ENCODE results near the gene MRGPRG. TPM values are rescaled to one million over a fixed set of nuclear protein-coding genes. Genes with fewer than 3 reads are reported as not detected.

Gene MRGPRG
- total and polyA plus RNA-seq, 4 donors, result not detected

DNA sequence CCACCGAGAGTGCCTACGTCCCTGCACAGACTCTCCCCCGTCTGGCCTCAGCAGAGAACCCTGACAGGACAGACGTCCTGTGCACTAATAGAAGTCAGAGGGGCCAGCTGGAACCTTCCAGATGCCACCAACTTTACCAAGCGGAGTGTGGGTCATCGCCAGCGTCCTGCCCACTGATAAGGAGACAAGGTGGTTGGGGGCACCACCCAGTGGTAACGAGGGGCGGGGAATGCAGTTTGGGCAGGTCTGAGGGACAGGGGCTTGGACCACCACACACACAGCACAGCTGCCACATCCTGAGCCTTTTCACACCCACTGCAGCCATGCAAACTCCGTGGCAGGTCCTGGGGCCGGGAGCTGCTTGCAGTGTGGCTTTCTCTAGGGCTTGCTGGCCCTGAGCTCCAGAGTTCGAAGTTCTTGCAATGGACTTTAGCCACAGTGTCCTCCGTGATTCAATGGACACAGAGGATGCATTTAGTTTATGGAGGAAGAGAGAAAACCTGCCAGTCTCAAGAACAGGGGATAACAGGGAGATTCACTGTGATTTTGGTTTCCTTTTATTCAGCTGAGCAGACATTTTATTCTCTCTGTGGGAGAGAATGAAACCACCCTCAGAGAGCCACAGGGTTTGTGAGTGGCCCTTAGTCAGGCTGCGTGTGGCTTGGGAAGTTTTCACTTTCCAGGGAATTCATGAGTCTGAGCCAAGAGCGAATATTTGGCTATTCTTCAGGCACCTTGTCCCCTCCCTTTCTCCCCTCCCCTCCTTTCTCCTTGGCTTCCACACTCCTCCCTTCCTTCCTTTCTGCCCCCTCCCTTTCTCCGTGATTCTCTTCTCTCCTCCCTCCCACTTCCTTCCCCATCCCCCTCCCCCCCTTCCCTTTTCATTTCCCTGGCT, 13.1 kb downstream of the MRGPRG start:
- TF ChIP-seq HNF4A (conservative IDR thresholded peaks at IDR 0.05) (peak; percentile 27 to 63), MAX (IDR thresholded peaks at IDR 0.05) (no peak)
- Histone ChIP-seq H3K4me3 (ENCODE audit: low read depth in 1 of 3, low read length in 3 of 3) (no peak overlapping the region), H3K36me3 (ENCODE audit: control insufficient read depth in 4 of 4, insufficient read depth in 3 of 4, low read depth in 1 of 4, low read length in 3 of 4) (no peaks in the 10 kb centered on the region), H3K4me1 (ENCODE audit: control insufficient read depth in 4 of 4, insufficient read depth in 4 of 4, low read length in 3 of 4) (peaks cover 0 to 5% (median 2%) of the 10 kb centered on the region in 4 donors), H3K9ac (ENCODE audit: low read depth in 1 of 2, low read length in 2 of 2) (no peak overlapping the region), H3K9me3 (ENCODE audit: control insufficient read depth in 4 of 4, low read length in 3 of 4) (no peaks in the 10 kb centered on the region), H3K27me3 (ENCODE audit: control insufficient read depth in 4 of 4, insufficient read depth in 4 of 4, low read length in 3 of 4) (peaks cover 0 to 14% (median 1%) of the 10 kb centered on the region in 4 donors), H3K27ac (ENCODE audit: low read depth in 1 of 2, low read length in 2 of 2) (no peak overlapping the region)
- DNase-seq (ENCODE audit: low spot score), result no peak
- 44% methylated on average over 16 of the region's 16 CpGs for WGBS

DNA sequence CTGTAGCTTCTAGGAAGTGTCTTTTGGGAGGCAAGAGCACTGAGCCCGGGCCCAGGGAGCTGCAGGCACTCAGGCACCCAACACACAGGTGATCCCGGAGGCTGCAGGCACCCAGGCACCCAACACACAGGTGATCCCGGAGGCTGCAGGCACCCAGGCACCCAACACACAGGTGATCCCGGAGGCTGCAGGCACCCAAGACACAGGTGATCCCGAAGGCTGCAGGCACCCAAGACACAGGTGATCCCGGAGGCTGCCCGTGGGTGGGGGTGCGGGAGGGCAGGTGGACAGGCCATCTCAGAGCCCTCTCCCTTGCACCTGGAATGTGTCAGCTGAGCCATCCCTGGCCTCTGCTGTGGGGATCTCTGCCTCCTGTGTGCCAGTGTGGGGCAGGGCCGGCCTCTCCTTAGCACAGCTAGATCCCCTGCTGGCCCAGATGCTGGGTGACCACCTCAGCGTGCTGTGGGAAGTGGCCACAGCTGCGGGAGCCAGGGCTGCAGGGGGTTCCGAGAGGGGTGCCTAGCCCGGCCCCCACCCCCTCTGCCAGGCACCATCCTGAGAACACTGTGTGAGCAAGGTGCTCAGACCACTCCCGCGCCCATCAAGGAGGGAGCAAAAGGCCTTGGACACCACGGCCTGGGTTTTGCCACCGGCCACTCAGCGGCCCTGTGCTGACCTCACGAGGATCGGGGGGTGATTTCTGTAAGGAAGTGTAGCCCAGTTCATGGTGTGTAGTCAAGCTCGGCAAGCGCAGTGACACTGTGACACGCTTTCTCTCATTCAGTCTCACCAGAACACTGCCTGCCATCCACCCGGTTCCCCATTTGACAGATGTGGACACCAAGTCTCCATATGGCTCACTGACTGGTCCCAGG, 14.2 kb downstream of the MRGPRG start:
- no peaks in the 10 kb centered on the region for H3K36me3 ChIP-seq (ENCODE audit: control insufficient read depth in 4 of 4, insufficient read depth in 3 of 4, low read depth in 1 of 4, low read length in 3 of 4)
- H3K27me3 ChIP-seq (ENCODE audit: control insufficient read depth in 4 of 4, insufficient read depth in 4 of 4, low read length in 3 of 4), result peaks cover 0 to 14% (median 1%) of the 10 kb centered on the region in 4 donors
- TF ChIP-seq HNF4G (IDR thresholded peaks at IDR 0.05), result no peak
- no peak for TF ChIP-seq EGR1 (IDR thresholded peaks at IDR 0.05; ENCODE audit: low read depth in 2 of 2)
- TF ChIP-seq NR2F2 (IDR thresholded peaks at IDR 0.05), result no peak
- TF ChIP-seq GABPA (IDR thresholded peaks at IDR 0.05 in 1 of 2, conservative IDR thresholded peaks at IDR 0.05 in 1 of 2), result no peak
- TF ChIP-seq HNF4A (conservative IDR thresholded peaks at IDR 0.05), result no peak
- no peak for TF ChIP-seq RXRA (IDR thresholded peaks at IDR 0.05)
- no peak overlapping the region for H3K4me3 ChIP-seq (ENCODE audit: low read depth in 1 of 3, low read length in 3 of 3)
- 80% methylated on average over 24 of the region's 24 CpGs for WGBS
- H3K9ac ChIP-seq (ENCODE audit: low read depth in 1 of 2, low read length in 2 of 2), result no peak overlapping the region
- H3K4me1 ChIP-seq (ENCODE audit: control insufficient read depth in 4 of 4, insufficient read depth in 4 of 4, low read length in 3 of 4), result peaks cover 0 to 5% (median 2%) of the 10 kb centered on the region in 4 donors
- H3K9me3 ChIP-seq (ENCODE audit: control insufficient read depth in 4 of 4, low read length in 3 of 4), result no peaks in the 10 kb centered on the region
- H3K27ac ChIP-seq (ENCODE audit: low read depth in 1 of 2, low read length in 2 of 2), result no peak overlapping the region
- no peak for DNase-seq (ENCODE audit: low spot score)

- Histone ChIP-seq H3K9ac (ENCODE audit: low read depth in 1 of 2, low read length in 2 of 2) (no peak overlapping the region), H3K27ac (ENCODE audit: low read depth in 1 of 2, low read length in 2 of 2) (no peak overlapping the region), H3K27me3 (ENCODE audit: control insufficient read depth in 4 of 4, insufficient read depth in 4 of 4, low read length in 3 of 4) (peaks cover 0 to 14% (median 1%) of the 10 kb centered on the region in 4 donors), H3K4me3 (ENCODE audit: low read depth in 1 of 3, low read length in 3 of 3) (no peak overlapping the region), H3K4me1 (ENCODE audit: control insufficient read depth in 4 of 4, insufficient read depth in 4 of 4, low read length in 3 of 4) (peaks cover 0 to 5% (median 2%) of the 10 kb centered on the region in 4 donors), H3K36me3 (ENCODE audit: control insufficient read depth in 4 of 4, insufficient read depth in 3 of 4, low read depth in 1 of 4, low read length in 3 of 4) (no peaks in the 10 kb centered on the region), H3K9me3 (ENCODE audit: control insufficient read depth in 4 of 4, low read length in 3 of 4) (no peaks in the 10 kb centered on the region)
- WGBS, result 3% methylated on average over 51 of the region's 51 CpGs
- no peak for DNase-seq (ENCODE audit: low spot score)
- TF ChIP-seq MAX (IDR thresholded peaks at IDR 0.05) (no peak), HNF4G (IDR thresholded peaks at IDR 0.05) (no peak), CTCF (IDR thresholded peaks at IDR 0.05; ENCODE audit: low read depth, low read length, missing input control) (no peak), TAF1 (conservative IDR thresholded peaks at IDR 0.05) (no peak), RXRA (IDR thresholded peaks at IDR 0.05) (no peak), SP1 (IDR thresholded peaks at IDR 0.05) (no peak), GABPA (IDR thresholded peaks at IDR 0.05 in 1 of 2, conservative IDR thresholded peaks at IDR 0.05 in 1 of 2) (no peak), FOXA2 (IDR thresholded peaks at IDR 0.05) (no peak), EGR1 (IDR thresholded peaks at IDR 0.05; ENCODE audit: low read depth in 2 of 2) (no peak), NR2F2 (IDR thresholded peaks at IDR 0.05) (no peak), RAD21 (IDR thresholded peaks at IDR 0.05) (no peak), YY1 (IDR thresholded peaks at IDR 0.05) (no peak), HNF4A (conservative IDR thresholded peaks at IDR 0.05) (no peak), ZBTB33 (IDR thresholded peaks at IDR 0.05) (no peak)
Observed at GRCh38 chr11:3203221-3204043, 15.2 kb downstream of the MRGPRG start.
